HL-60/S4 (cell line): Measurements from ENCODE around the gene KCNQ4.

Experiments used
- in situ Hi-C: fragments of 300-500 bp; cut with MboI; formaldehyde crosslinking; loops from 2 replicates; pipeline ENCODE4 v1.14.3; 2022; ENCODE audit warnings: low sequenced_read_pairs

Gene KCNQ4

GRCh38 chr1:40838045-40838979 lies 54.7 kb downstream of the KCNQ4 start:
- in situ Hi-C loops: loop anchor here (25.0 kb wide), 1 partner anchor 701 kb away; no protein-coding TSS in a partner anchor

GRCh38 chr1:40838980-40839942 lies 55.7 kb downstream of the KCNQ4 start:
- in situ Hi-C loops: loop anchor here (25.0 kb wide), 1 partner anchor 702 kb away; no protein-coding TSS in a partner anchor

- in situ Hi-C loops: loop anchor here (10.0 to 25.0 kb wide), 2 partner anchors 225 to 703 kb away; no protein-coding TSS in a partner anchor
These were observed 56.4 kb downstream of the KCNQ4 start for GRCh38 chr1:40839943-40840335.

- in situ Hi-C loops: loop anchor here (10.0 to 25.0 kb wide), 2 partner anchors 226 to 703 kb away; no protein-coding TSS in a partner anchor
These were observed 57.1 kb downstream of the KCNQ4 start for GRCh38 chr1:40840526-40841323.

GRCh38 chr1:40841602-40842001 lies 58.0 kb downstream of the KCNQ4 start:
- in situ Hi-C loops: loop anchor here (10.0 to 25.0 kb wide), 2 partner anchors 227 to 704 kb away; no protein-coding TSS in a partner anchor

GRCh38 chr1:40842207-40842606 lies 58.6 kb downstream of the KCNQ4 start:
- in situ Hi-C loops: loop anchor here (10.0 to 25.0 kb wide), 2 partner anchors 227 to 705 kb away; no protein-coding TSS in a partner anchor

GRCh38 chr1:40842691-40843090 lies 59.1 kb downstream of the KCNQ4 start:
- in situ Hi-C loops: loop anchor here (10.0 to 25.0 kb wide), 2 partner anchors 228 to 705 kb away; no protein-coding TSS in a partner anchor

- in situ Hi-C loops: loop anchor here (10.0 to 25.0 kb wide), 2 partner anchors 229 to 707 kb away; no protein-coding TSS in a partner anchor
These were observed 60.5 kb downstream of the KCNQ4 start for GRCh38 chr1:40844079-40844478.

- in situ Hi-C loops: loop anchor here (5.0 to 25.0 kb wide), 3 partner anchors 107 to 708 kb away; no protein-coding TSS in a partner anchor
These were observed 61.6 kb downstream of the KCNQ4 start for GRCh38 chr1:40844887-40845878.

GRCh38 chr1:40845895-40846294 lies 62.3 kb downstream of the KCNQ4 start:
- in situ Hi-C loops: loop anchor here (5.0 to 25.0 kb wide), 3 partner anchors 106 to 709 kb away; no protein-coding TSS in a partner anchor

GRCh38 chr1:40847023-40847745 lies 63.6 kb downstream of the KCNQ4 start:
- in situ Hi-C loops: loop anchor here (5.0 to 25.0 kb wide), 3 partner anchors 105 to 710 kb away; no protein-coding TSS in a partner anchor

GRCh38 chr1:40848530-40849189 lies 65.1 kb downstream of the KCNQ4 start:
- in situ Hi-C loops: loop anchor here (5.0 to 25.0 kb wide), 3 partner anchors 104 to 711 kb away; no protein-coding TSS in a partner anchor

GRCh38 chr1:40849801-40850592 lies 66.4 kb downstream of the KCNQ4 start:
- in situ Hi-C loops: loop anchor here (5.0 to 25.0 kb wide), 3 partner anchors 102 to 713 kb away; no protein-coding TSS in a partner anchor

- in situ Hi-C loops: no loop called here
These were observed 68.1 kb downstream of the KCNQ4 start for GRCh38 chr1:40851643-40852042.

- in situ Hi-C loops: no loop called here
These were observed 69.7 kb downstream of the KCNQ4 start for GRCh38 chr1:40853113-40853884.

GRCh38 chr1:40853885-40854170 lies 70.2 kb downstream of the KCNQ4 start:
- in situ Hi-C loops: no loop called here
